WTC11 (cell line): ENCODE measurements around the gene ZNF311. TPM values are rescaled to one million over a fixed set of nuclear protein-coding genes. Genes with fewer than 3 reads are reported as not detected.

Experiments
- ATAC-seq: fragments of 200-7000 bp; cut with Tn5 transposase; 2 replicates; pipeline ENCODE4 v1.10.0; 2021; ENCODE audit warnings: mild to moderate bottlenecking, moderate library complexity
- CTCF ChIA-PET: fragments of 300-600 bp; sonication (Branson Sonifier 250); formaldehyde crosslinking; loops from one replicate; lab custom pipeline; 2021; ENCODE audit warnings: antibody characterized with exemption; lab: Charles Lee
- POLR2A ChIA-PET: fragments of 350-600 bp; sonication (Branson Sonifier 250); formaldehyde crosslinking; loops from one replicate; lab custom pipeline; 2021; ENCODE audit warnings: antibody characterized with exemption; lab: Charles Lee
- DNase-seq: peaks from one replicate; pipeline ENCODE4 v3.0.0; 2021; ENCODE audit warnings: low spot score
- H3K27ac Mint-ChIP-seq: 2 replicates; pipeline ENCODE4 v1.8.0; 2021; ENCODE audit warnings: mixed read lengths
- H3K27me3 Mint-ChIP-seq: 2 replicates; pipeline ENCODE4 v1.8.0; 2021; ENCODE audit warnings: low read depth, mild to moderate bottlenecking, moderate library complexity, mixed read lengths
- H3K36me3 Mint-ChIP-seq: 2 replicates; pipeline ENCODE4 v1.8.0; 2021; ENCODE audit warnings: mixed read lengths
- H3K4me1 Mint-ChIP-seq: 2 replicates; pipeline ENCODE4 v1.8.0; 2022; ENCODE audit warnings: mixed read lengths
- H3K4me3 Mint-ChIP-seq: 2 replicates; pipeline ENCODE4 v1.8.0; 2021; ENCODE audit warnings: mild to moderate bottlenecking, moderate library complexity, mixed read lengths
- H3K9me3 Mint-ChIP-seq: 2 replicates; pipeline ENCODE4 v1.8.0; 2021; ENCODE audit warnings: mixed read lengths
- ATF1 ChIP-seq: sonication (generic); formaldehyde crosslinking; IDR thresholded peaks from 2 replicates; pipeline ENCODE4 v1.8.1; 2023; ENCODE audit warnings: mild to moderate bottlenecking, moderate library complexity, missing genetic modification reagents
- ATF3 ChIP-seq: sonication (generic); formaldehyde crosslinking; conservative IDR thresholded peaks from 2 replicates; pipeline ENCODE4 v1.8.1; 2022; ENCODE audit warnings: mild to moderate bottlenecking, missing genetic modification reagents
- FOXJ3 ChIP-seq: sonication (generic); formaldehyde crosslinking; IDR thresholded peaks from 2 replicates; pipeline ENCODE4 v1.9.0; 2021; ENCODE audit warnings: missing genetic modification reagents, mild to moderate bottlenecking, borderline replicate concordance
- FOXK1 ChIP-seq: sonication (generic); formaldehyde crosslinking; IDR thresholded peaks from 2 replicates; pipeline ENCODE4 v1.8.0; 2022; ENCODE audit warnings: mild to moderate bottlenecking, moderate library complexity, missing genetic modification reagents
- GABPB1 ChIP-seq: sonication (generic); formaldehyde crosslinking; IDR thresholded peaks from 2 replicates; pipeline ENCODE4 v1.8.1; 2023; ENCODE audit warnings: mild to moderate bottlenecking, missing genetic modification reagents
- MXD4 ChIP-seq: fragments of 250-450 bp; sonication (Bioruptor Pico); IDR thresholded peaks from 2 replicates; pipeline ENCODE4 v1.8.0; 2021; ENCODE audit warnings: mild to moderate bottlenecking, moderate library complexity, borderline replicate concordance
- NFYB ChIP-seq: sonication (generic); formaldehyde crosslinking; conservative IDR thresholded peaks from 2 replicates; pipeline ENCODE4 v1.8.0; 2022; ENCODE audit warnings: low read depth, missing genetic modification reagents
- NR1H2 ChIP-seq: sonication (generic); formaldehyde crosslinking; IDR thresholded peaks from 2 replicates; pipeline ENCODE4 v1.9.0; 2021; ENCODE audit warnings: mild to moderate bottlenecking, moderate library complexity, missing genetic modification reagents
- NR2C2 ChIP-seq: sonication (generic); formaldehyde crosslinking; IDR thresholded peaks from 2 replicates; pipeline ENCODE4 v1.8.0; 2022; ENCODE audit warnings: mild to moderate bottlenecking, missing genetic modification reagents
- NR3C1 ChIP-seq: sonication (generic); formaldehyde crosslinking; conservative IDR thresholded peaks from 2 replicates; pipeline ENCODE4 v1.8.1; 2023; ENCODE audit warnings: low read depth, mild to moderate bottlenecking, missing genetic modification reagents
- SMAD4 ChIP-seq: sonication (generic); formaldehyde crosslinking; IDR thresholded peaks from 2 replicates; pipeline ENCODE4 v1.8.0; 2022; ENCODE audit warnings: mild to moderate bottlenecking, missing genetic modification reagents
- TEAD1 ChIP-seq: sonication (generic); formaldehyde crosslinking; IDR thresholded peaks from 2 replicates; pipeline ENCODE4 v1.8.0; 2022; ENCODE audit warnings: mild to moderate bottlenecking, missing genetic modification reagents
- TEAD4 ChIP-seq: sonication (generic); formaldehyde crosslinking; IDR thresholded peaks from 2 replicates; pipeline ENCODE4 v1.8.0; 2022; ENCODE audit warnings: mild to moderate bottlenecking, missing genetic modification reagents
- ZNF219 ChIP-seq: sonication (generic); formaldehyde crosslinking; IDR thresholded peaks from 2 replicates; pipeline ENCODE4 v1.8.0; 2023; ENCODE audit warnings: missing genetic modification reagents, mild to moderate bottlenecking, borderline replicate concordance
- ZNF317 ChIP-seq: sonication (generic); formaldehyde crosslinking; IDR thresholded peaks from 2 replicates; pipeline ENCODE4 v1.8.1; 2023; ENCODE audit warnings: low read depth, mild to moderate bottlenecking, moderate library complexity, missing genetic modification reagents, borderline replicate concordance
- ZNF396 ChIP-seq: fragments of 250-450 bp; sonication (Bioruptor Pico); IDR thresholded peaks from 2 replicates; pipeline ENCODE4 v1.8.0; 2021; ENCODE audit warnings: mild to moderate bottlenecking, moderate library complexity, borderline replicate concordance
- ZNF671 ChIP-seq: fragments of 250-450 bp; sonication (Bioruptor Pico); IDR thresholded peaks from 2 replicates; pipeline ENCODE4 v1.8.0; 2021; ENCODE audit warnings: mild to moderate bottlenecking
- ZSCAN18 ChIP-seq: fragments of 250-450 bp; sonication (Bioruptor Pico); IDR thresholded peaks from 2 replicates; pipeline ENCODE4 v2.1.2; 2022; ENCODE audit warnings: mild to moderate bottlenecking, moderate library complexity
- total RNA-seq: library from RNA; stranded (reverse); gene quantifications from 3 replicates; pipeline ENCODE4 v1.2.3, GENCODE V29; 2021
- TF ChIP-seq, protein P1 (sequence below): fragments of 250-450 bp; sonication (Bioruptor Pico); IDR thresholded peaks from 2 replicates; pipeline ENCODE4 v1.9.0; 2021; ENCODE audit warnings: moderate library complexity, mild to moderate bottlenecking, inconsistent platforms, borderline replicate concordance
- TF ChIP-seq, protein P2 (sequence below): sonication (generic); formaldehyde crosslinking; IDR thresholded peaks from 2 replicates; pipeline ENCODE4 v1.8.0; 2022; ENCODE audit warnings: mild to moderate bottlenecking, missing genetic modification reagents
- TF ChIP-seq, protein P3 (sequence below): sonication (generic); formaldehyde crosslinking; IDR thresholded peaks from 2 replicates; pipeline ENCODE4 v1.8.1; 2022; ENCODE audit warnings: low read depth, mild to moderate bottlenecking, moderate library complexity, missing genetic modification reagents, borderline replicate concordance

ZNF311 gene
- total RNA-seq, 1 experiment from 2014 or later = 2.0 TPM

GRCh38 chr6:28948782-28949486 is 56.2 kb downstream of the ZNF311 start:
- Mint-ChIP-seq H3K4me3 (peak overlapping the region; percentile 25), H3K27me3 (peaks cover 25% of the 10 kb centered on the region), H3K4me1 (peaks cover 29% of the 10 kb centered on the region), H3K9me3 (peaks cover 8% of the 10 kb centered on the region), H3K36me3 (peaks cover 6% of the 10 kb centered on the region), H3K27ac (0 out of 2 replicates have a peak overlapping the region, but pooled peaks have one; percentile 6)
- no peak for ATAC-seq
- TF ChIP-seq NFYB (peak; percentile 59), ATF3 (CRISPR knock-in tag) (no peak), FOXJ3 (CRISPR knock-in tag) (no peak), SMAD4 (no peak)
- ChIA-PET CTCF (interaction anchor here (0.6 to 1.6 kb wide), 2 partner anchors 32 to 214 kb away, joined by 4 to 7 read pairs; no protein-coding TSS in a partner anchor), POLR2A (interaction anchor here (0.6 to 1.5 kb wide), 3 partner anchors 9 to 112 kb away, joined by 3 read pairs; no protein-coding TSS in a partner anchor)
- DNase-seq = no peak

DNA sequence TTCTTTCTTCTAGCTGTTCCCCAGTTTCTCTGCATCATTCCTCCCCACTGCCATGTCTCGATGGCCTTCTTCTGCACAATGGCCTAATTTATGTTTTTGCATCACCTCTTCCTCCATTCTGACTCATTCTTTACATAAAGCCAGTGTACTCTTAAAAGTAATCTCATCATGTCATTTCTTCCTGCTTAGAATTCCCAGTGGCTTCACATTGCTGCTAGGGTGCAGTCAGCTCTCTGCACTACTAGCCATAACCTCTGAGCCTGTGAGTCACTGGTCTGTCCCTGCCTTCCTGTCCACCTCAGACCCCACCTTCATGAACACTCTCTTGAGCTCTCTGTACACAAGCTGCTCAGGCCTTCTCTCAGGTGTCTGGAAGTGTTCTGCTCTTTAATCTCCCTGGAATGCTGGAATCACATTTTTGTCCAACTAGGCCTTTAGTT is 57.3 kb downstream of the ZNF311 start:
- DNase-seq = no peak
- H3K9me3 Mint-ChIP-seq = peaks cover 8% of the 10 kb centered on the region
- TF ChIP-seq GABPB1 (peak; percentile 78), MXD4 (CRISPR knock-in tag) (no peak)
- TF ChIP-seq, all 79 proteins: peak for 1
- ChIA-PET POLR2A (interaction anchor here (0.6 kb wide), 1 partner anchor 109 kb away, joined by 4 read pairs; no protein-coding TSS in a partner anchor), CTCF (interaction anchor here (1.2 to 1.7 kb wide), 3 partner anchors 33 to 110 kb away, joined by 4 to 6 read pairs (median 4); no protein-coding TSS in a partner anchor)
- H3K4me1 Mint-ChIP-seq = peaks cover 32% of the 10 kb centered on the region
- H3K27ac Mint-ChIP-seq = no peak overlapping the region
- no peak overlapping the region for H3K4me3 Mint-ChIP-seq
- no peak for ATAC-seq
- H3K36me3 Mint-ChIP-seq = peaks cover 6% of the 10 kb centered on the region
- peaks cover 19% of the 10 kb centered on the region for H3K27me3 Mint-ChIP-seq

GRCh38 chr6:28947067-28947765 is 57.9 kb downstream of the ZNF311 start:
- CTCF ChIA-PET = interaction anchor here (1.2 to 1.7 kb wide), 2 partner anchors 34 to 110 kb away, joined by 4 to 6 read pairs; no protein-coding TSS in a partner anchor
- no peak for DNase-seq
- no peak for ATAC-seq
- Mint-ChIP-seq H3K4me3 (no peak overlapping the region), H3K27ac (no peak overlapping the region), H3K4me1 (peaks cover 36% of the 10 kb centered on the region), H3K9me3 (peaks cover 8% of the 10 kb centered on the region), H3K36me3 (peaks cover 6% of the 10 kb centered on the region), H3K27me3 (peaks cover 19% of the 10 kb centered on the region)
- TF ChIP-seq, protein P1, sequence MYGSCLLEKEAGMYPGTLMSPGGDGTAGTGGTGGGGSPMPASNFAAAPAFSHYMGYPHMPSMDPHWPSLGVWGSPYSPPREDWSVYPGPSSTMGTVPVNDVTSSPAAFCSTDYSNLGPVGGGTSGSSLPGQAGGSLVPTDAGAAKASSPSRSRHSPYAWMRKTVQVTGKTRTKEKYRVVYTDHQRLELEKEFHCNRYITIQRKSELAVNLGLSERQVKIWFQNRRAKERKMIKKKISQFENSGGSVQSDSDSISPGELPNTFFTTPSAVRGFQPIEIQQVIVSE (CRISPR knock-in tag) = no peak
- no peak for TF ChIP-seq FOXK1 (CRISPR knock-in tag)
- no peak for TF ChIP-seq ZNF671 (CRISPR knock-in tag)
- no peak for TF ChIP-seq ZNF317 (CRISPR knock-in tag)
- no peak for TF ChIP-seq ZSCAN18 (CRISPR knock-in tag)
- TF ChIP-seq NR2C2 = no peak
- TF ChIP-seq, protein P2, sequence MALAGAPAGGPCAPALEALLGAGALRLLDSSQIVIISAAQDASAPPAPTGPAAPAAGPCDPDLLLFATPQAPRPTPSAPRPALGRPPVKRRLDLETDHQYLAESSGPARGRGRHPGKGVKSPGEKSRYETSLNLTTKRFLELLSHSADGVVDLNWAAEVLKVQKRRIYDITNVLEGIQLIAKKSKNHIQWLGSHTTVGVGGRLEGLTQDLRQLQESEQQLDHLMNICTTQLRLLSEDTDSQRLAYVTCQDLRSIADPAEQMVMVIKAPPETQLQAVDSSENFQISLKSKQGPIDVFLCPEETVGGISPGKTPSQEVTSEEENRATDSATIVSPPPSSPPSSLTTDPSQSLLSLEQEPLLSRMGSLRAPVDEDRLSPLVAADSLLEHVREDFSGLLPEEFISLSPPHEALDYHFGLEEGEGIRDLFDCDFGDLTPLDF (CRISPR knock-in tag) = no peak
- no peak for TF ChIP-seq TEAD1
- no peak for TF ChIP-seq TEAD4 (CRISPR knock-in tag)
- no peak for TF ChIP-seq ATF3 (CRISPR knock-in tag)
- TF ChIP-seq, protein P3, sequence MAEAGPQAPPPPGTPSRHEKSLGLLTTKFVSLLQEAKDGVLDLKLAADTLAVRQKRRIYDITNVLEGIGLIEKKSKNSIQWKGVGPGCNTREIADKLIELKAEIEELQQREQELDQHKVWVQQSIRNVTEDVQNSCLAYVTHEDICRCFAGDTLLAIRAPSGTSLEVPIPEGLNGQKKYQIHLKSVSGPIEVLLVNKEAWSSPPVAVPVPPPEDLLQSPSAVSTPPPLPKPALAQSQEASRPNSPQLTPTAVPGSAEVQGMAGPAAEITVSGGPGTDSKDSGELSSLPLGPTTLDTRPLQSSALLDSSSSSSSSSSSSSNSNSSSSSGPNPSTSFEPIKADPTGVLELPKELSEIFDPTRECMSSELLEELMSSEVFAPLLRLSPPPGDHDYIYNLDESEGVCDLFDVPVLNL (CRISPR knock-in tag) = no peak
- no peak for TF ChIP-seq SMAD4
- TF ChIP-seq MXD4 (CRISPR knock-in tag) = no peak
- no peak for TF ChIP-seq ATF1 (CRISPR knock-in tag)
- no peak for TF ChIP-seq NR3C1 (CRISPR knock-in tag)
- no peak for TF ChIP-seq NR1H2 (CRISPR knock-in tag)
- TF ChIP-seq ZNF219 = no peak
- TF ChIP-seq ZNF396 (CRISPR knock-in tag) = no peak
- POLR2A ChIA-PET = interaction anchor here (0.6 to 0.7 kb wide), 2 partner anchors 108 to 419 kb away, joined by 4 read pairs; no protein-coding TSS in a partner anchor
